ENCODE measurements around the gene TARS3.

Gene TARS3

DNA sequence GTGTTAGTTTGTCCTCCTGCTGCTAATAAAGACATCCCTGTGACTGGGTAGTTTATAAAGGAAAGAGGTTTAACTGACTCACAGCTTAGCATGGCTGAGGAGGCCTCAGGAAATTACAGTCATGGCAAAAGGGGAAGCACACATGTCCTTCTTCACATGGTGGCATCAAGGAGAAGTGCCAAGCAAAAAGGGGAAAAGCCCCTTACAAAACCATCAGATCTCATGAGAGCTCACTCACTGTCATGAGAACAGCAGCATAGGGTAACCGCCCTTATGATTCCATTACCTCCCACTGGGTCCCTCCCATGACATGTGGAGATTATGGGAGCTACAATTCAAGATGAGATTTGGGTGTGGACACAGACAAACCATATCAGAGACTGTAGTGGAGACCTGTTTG, 99.1 kb downstream of the TARS3 start:
- TF ChIP-seq, protein P1, sequence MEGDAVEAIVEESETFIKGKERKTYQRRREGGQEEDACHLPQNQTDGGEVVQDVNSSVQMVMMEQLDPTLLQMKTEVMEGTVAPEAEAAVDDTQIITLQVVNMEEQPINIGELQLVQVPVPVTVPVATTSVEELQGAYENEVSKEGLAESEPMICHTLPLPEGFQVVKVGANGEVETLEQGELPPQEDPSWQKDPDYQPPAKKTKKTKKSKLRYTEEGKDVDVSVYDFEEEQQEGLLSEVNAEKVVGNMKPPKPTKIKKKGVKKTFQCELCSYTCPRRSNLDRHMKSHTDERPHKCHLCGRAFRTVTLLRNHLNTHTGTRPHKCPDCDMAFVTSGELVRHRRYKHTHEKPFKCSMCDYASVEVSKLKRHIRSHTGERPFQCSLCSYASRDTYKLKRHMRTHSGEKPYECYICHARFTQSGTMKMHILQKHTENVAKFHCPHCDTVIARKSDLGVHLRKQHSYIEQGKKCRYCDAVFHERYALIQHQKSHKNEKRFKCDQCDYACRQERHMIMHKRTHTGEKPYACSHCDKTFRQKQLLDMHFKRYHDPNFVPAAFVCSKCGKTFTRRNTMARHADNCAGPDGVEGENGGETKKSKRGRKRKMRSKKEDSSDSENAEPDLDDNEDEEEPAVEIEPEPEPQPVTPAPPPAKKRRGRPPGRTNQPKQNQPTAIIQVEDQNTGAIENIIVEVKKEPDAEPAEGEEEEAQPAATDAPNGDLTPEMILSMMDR (IDR thresholded peaks at IDR 0.05; ENCODE audit: borderline replicate concordance, insufficient read depth, low read depth, low read length) = no peak
- H3K4me3 ChIP-seq (ENCODE audit: low read depth, low read length) = no peak overlapping the region

DNA sequence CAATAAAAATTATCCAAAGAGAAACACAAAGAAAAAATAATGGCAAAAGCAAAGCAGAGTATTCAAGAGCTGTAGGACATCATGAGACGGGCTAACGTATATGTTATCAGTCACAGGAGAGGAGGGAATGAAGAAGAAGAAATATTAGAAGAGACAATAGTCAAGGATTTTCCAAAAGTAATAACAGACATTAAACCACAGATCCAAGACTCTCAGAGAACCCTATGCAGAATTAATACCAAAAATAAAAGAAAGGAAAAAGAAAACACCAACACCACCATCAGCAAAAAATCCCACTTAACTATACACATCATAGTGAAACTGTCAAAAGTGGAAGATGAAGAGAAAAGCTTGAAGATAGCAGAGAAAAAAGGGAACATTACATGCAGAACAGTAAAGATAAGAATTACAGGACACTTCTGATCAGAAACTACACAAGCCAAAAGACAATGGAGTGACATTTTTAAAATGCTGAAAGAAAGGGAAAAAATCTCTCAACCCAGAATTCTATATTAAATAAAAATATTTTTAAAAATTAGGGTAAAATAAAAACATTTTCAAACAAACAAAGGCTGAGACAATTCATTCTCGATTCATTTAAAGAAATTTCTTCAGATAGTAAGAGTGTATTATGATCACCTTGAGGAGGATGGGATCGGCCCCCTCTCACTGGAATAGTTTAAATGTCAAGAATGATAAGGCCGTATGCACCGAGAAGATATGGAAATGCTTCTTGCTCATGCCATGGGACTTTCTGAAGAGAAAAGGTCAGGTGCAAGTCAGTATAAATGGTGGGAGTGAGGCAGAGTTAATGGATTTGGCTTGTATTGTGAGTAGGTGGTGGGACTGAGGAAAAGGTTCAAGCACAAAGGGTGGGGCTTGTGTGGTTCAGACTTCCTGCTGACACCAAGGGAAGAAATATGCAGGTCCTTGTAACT, 100.6 kb downstream of the TARS3 start:
- TF ChIP-seq, protein P1 (IDR thresholded peaks at IDR 0.05; ENCODE audit: borderline replicate concordance, insufficient read depth, low read depth, low read length) = no peak
- H3K4me3 ChIP-seq (ENCODE audit: low read depth, low read length) = no peak overlapping the region

DNA sequence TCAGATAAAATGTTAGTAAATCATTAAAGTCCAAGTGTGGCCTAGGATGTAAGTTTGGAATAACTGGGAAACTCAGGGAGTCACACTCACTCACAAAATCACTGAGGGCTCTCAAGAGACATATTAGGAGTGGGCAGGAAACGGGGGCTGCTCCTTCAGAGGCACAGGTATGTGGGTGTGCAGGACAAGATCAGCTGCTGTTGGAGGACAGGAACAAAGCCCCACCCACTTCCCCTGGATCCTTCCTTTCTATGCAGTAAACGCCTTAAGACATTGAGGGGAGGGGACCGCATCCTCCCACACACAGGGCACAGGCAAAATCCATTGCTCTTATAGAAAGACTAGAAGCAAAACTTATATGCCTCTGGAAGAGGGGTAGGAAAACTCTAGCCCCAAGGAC, 102.3 kb downstream of the TARS3 start:
- no peak overlapping the region for H3K4me3 ChIP-seq (ENCODE audit: low read depth, low read length)
- TF ChIP-seq, protein P1 (IDR thresholded peaks at IDR 0.05; ENCODE audit: borderline replicate concordance, insufficient read depth, low read depth, low read length) = no peak

DNA sequence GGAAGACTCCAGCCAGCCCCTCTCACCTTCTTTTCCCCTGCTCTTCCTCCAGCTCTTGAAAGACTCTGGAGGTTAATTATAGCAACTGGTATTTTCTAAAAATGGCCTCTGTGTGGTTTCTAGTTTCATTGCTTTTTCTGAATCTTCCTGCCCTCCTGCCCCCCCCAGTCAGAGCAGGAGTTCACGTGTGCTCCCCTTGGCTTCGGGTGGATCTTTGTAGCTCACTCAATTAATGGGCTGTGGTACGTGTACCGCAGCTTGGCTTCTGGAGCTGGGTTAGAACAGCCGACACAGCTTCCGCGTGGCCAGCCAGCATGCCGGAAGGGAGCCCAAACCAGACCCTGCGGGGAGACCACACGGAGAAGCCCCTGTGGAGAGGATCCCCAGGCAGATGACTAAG, 103.6 kb downstream of the TARS3 start:
- H3K4me3 ChIP-seq (ENCODE audit: low read depth, low read length) = no peak overlapping the region
- TF ChIP-seq, protein P1 (IDR thresholded peaks at IDR 0.05; ENCODE audit: borderline replicate concordance, insufficient read depth, low read depth, low read length) = no peak

DNA sequence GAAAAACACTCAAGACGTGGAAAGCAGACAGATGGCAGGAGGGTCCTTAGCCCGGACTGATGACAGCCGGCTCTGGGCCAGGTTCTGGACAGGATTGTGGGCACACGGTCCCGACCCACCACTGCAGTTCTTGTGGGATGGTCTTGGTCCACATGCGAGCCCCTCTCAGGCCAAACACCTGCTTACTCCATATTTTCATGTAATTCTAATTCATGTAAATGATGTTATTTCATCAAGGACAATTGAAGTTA, 104.7 kb downstream of the TARS3 start:
- no peak overlapping the region for H3K4me3 ChIP-seq (ENCODE audit: low read depth, low read length)
- TF ChIP-seq, protein P1 (IDR thresholded peaks at IDR 0.05; ENCODE audit: borderline replicate concordance, insufficient read depth, low read depth, low read length) = no peak

DNA sequence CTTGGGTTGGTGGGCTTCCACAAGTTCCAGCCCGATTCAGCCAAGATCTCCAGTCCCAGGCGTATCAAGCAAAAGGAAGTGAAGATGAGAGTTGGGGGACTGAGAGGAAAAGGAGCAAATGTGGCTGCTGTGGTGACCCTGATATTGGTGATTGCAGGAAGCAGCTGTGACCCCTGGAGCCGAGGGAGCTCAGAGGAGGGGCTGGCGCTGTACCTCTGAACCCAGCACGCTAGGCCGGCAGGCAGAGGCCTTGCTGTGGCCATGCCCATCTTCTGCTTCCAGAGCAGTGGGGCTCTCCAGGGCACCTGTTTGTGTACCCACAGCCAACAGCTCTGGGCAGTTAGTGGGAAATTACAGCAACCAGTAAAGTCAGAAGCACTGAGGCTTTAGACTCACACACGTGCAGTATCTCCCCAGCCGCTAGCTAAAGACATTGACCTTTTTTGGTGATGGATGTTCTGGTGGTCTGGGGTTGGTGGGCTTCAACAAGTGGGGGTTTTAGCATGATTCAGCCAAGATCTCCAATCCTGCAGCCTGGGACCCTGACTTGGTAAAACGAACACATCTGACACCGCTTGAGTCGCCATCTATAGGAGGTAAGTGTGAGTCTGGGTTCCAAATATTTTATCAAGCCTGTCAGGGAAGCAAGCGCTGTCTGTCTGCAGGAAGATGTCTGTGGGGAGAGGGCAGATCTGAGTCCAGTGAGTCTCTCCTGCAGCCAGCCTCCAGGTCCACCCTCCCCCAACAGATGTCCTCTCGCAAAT, 105.2 kb downstream of the TARS3 start:
- TF ChIP-seq, protein P1 (IDR thresholded peaks at IDR 0.05; ENCODE audit: borderline replicate concordance, insufficient read depth, low read depth, low read length) = no peak
- no peak overlapping the region for H3K4me3 ChIP-seq (ENCODE audit: low read depth, low read length)
